ENCODE results near the gene SLC25A22. TPM values are rescaled to one million over a fixed set of nuclear protein-coding genes. Genes with fewer than 3 reads are reported as not detected.

The SLC25A22 gene
- polyA plus RNA-seq, 1 experiment, result 11.5 TPM

- no peak overlapping the region for H3K27ac ChIP-seq (ENCODE audit: low read depth, low read length)
- no peaks in the 10 kb centered on the region for H3K27me3 ChIP-seq (ENCODE audit: control insufficient read depth, insufficient read depth, low read length)
- no peak overlapping the region for H3K4me3 ChIP-seq (ENCODE audit: low read depth, low read length)
- DNase-seq (ENCODE audit: low read depth, low spot score), result no peak
- CTCF ChIA-PET, result no interaction called here
- POLR2A ChIA-PET, result no interaction called here
- no peak for TF ChIP-seq CTCF (IDR thresholded peaks at IDR 0.05; ENCODE audit: low read depth, low read length)
- no peaks in the 10 kb centered on the region; the same call in 1 of the 2 replicates for H3K9me3 ChIP-seq (ENCODE audit: control insufficient read depth, insufficient read depth, low read length)
Measured at GRCh38 chr11:771617-772204, 26.4 kb downstream of the SLC25A22 start.

- no peak overlapping the region for H3K27ac ChIP-seq (ENCODE audit: low read depth, low read length)
- CTCF ChIA-PET, result no interaction called here
- POLR2A ChIA-PET, result no interaction called here
- TF ChIP-seq CTCF (IDR thresholded peaks at IDR 0.05; ENCODE audit: low read depth, low read length), result no peak
- no peak overlapping the region for H3K4me3 ChIP-seq (ENCODE audit: low read depth, low read length)
- no peak for DNase-seq (ENCODE audit: low read depth, low spot score)
- no peaks in the 10 kb centered on the region for H3K9me3 ChIP-seq (ENCODE audit: control insufficient read depth, insufficient read depth, low read length)
- no peaks in the 10 kb centered on the region for H3K27me3 ChIP-seq (ENCODE audit: control insufficient read depth, insufficient read depth, low read length)
Measured at GRCh38 chr11:770642-771616, 27.2 kb downstream of the SLC25A22 start.

- no peak overlapping the region for H3K27ac ChIP-seq (ENCODE audit: low read depth, low read length)
- CTCF ChIA-PET, result no interaction called here
- TF ChIP-seq CTCF (IDR thresholded peaks at IDR 0.05; ENCODE audit: low read depth, low read length), result no peak
- no peak for DNase-seq (ENCODE audit: low read depth, low spot score)
- H3K4me3 ChIP-seq (ENCODE audit: low read depth, low read length), result no peak overlapping the region
- POLR2A ChIA-PET, result no interaction called here
- H3K9me3 ChIP-seq (ENCODE audit: control insufficient read depth, insufficient read depth, low read length), result no peaks in the 10 kb centered on the region
- H3K27me3 ChIP-seq (ENCODE audit: control insufficient read depth, insufficient read depth, low read length), result no peaks in the 10 kb centered on the region
Measured at GRCh38 chr11:769887-770641, 28.0 kb downstream of the SLC25A22 start.

GRCh38 chr11:767238-767637, 30.8 kb downstream of the SLC25A22 start:
- Histone ChIP-seq H3K4me3 (ENCODE audit: low read depth, low read length) (no peak overlapping the region), H3K27ac (ENCODE audit: low read depth, low read length) (no peak overlapping the region), H3K9me3 (ENCODE audit: control insufficient read depth, insufficient read depth, low read length) (no peaks in the 10 kb centered on the region; the same call in 1 of the 2 replicates), H3K27me3 (ENCODE audit: control insufficient read depth, insufficient read depth, low read length) (no peaks in the 10 kb centered on the region)
- ChIA-PET CTCF (no interaction called here), POLR2A (no interaction called here)
- DNase-seq (ENCODE audit: low read depth, low spot score), result no peak
- no peak for TF ChIP-seq CTCF (IDR thresholded peaks at IDR 0.05; ENCODE audit: low read depth, low read length)

- H3K4me3 ChIP-seq (ENCODE audit: low read depth, low read length), result no peak overlapping the region
- no peaks in the 10 kb centered on the region for H3K27me3 ChIP-seq (ENCODE audit: control insufficient read depth, insufficient read depth, low read length)
- no peak for DNase-seq (ENCODE audit: low read depth, low spot score)
- no peak for TF ChIP-seq CTCF (IDR thresholded peaks at IDR 0.05; ENCODE audit: low read depth, low read length)
- POLR2A ChIA-PET, result no interaction called here
- CTCF ChIA-PET, result no interaction called here
- no peak overlapping the region for H3K27ac ChIP-seq (ENCODE audit: low read depth, low read length)
- H3K9me3 ChIP-seq (ENCODE audit: control insufficient read depth, insufficient read depth, low read length), result no peaks in the 10 kb centered on the region; the same call in 1 of the 2 replicates
Measured at GRCh38 chr11:766936-767210, 31.2 kb downstream of the SLC25A22 start.
